HG02938 (cell line): ENCODE data around the gene POM121.
"Not testable (repeated sequence)": the region's sequence is repeated elsewhere in the genome, so short reads cannot be mapped to it uniquely, and the experiment has no call there.

Experiments
- ATAC-seq: cut with Tn5 transposase; IDR thresholded peaks from one replicate; pipeline ENCODE4 v1.9.1; 2021; ENCODE audit warnings: mild to moderate bottlenecking, moderate library complexity; ENCODE audit not compliant: unreplicated experiment

POM121 gene

GRCh38 chr7:72995484-72995883 is 70.6 kb downstream of the POM121 start:
- ATAC-seq = not testable (repeated sequence)

GRCh38 chr7:72997447-72997846 is 72.6 kb downstream of the POM121 start:
- not testable (repeated sequence) for ATAC-seq

- not testable (repeated sequence) for ATAC-seq
These were observed 73.1 kb downstream of the POM121 start for GRCh38 chr7:72997887-72998468.
